ENCODE results near the gene SND1.
"Not testable (repeated sequence)": the region's sequence is repeated elsewhere in the genome, so short reads cannot be mapped to it uniquely, and the experiment has no call there.

SND1 gene

DNA sequence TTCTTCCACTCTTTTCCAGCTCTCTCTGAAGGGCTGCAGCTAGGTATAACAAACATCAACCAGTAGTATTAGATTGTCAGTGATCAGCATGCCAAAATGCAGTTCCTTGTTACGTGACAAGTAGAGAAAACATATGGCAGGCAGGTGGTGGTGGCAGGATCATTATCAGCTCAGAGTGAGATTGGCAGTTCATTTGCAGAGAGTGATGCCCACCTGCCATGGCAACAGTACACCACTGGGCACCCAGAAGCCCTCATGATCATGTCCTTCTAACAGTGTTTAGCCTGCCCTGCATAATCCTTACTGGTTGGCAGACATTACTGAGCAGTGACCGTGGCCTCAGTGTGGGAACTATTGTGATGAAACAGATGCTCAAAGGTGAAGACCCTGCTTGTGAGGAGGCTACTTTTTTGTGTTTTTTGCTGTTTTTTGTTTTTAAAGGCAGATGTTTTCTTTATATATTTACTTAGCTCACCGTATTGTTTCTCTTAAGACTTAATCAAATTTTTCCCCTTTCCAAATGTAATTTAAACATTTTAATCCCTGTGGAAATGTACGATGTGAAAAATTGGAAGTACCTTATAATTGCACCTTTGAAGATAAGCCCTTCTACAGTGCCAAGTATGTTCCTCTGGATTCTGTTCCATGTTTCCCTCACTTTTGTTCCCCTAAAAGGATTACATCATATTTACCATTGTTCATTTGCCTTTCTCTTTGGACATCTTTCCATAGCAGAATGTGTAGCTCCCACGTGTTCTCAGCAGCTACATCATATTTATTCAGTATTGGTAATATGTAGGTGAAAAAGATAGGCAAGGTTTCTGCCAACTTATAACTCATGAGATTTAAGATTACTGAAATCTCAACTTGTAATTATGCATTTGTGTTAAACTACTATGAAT lies 179.6 kb downstream of the SND1 start:
- no peak for DNase-seq (ENCODE audit: low read depth)

DNA sequence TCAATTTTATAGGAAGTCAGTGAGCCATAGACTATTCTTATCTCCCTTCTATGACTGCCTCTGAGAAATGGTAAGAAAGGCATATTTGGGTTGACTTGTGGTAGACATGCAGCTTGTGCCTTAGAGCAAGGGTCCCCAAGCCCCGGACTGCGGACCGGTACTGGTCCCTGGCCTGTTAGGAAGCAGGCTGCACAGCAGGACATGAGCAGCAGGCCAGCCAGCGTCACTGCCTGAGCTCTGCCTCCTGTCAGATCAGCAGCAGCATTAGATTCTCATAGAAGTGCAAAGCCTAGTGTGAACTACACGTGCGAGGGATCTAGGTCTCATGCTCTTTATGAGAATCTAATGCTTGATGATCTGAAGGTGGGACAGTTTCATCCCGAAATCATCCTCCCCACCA lies 180.6 kb downstream of the SND1 start:
- DNase-seq (ENCODE audit: low read depth) = no peak

DNA sequence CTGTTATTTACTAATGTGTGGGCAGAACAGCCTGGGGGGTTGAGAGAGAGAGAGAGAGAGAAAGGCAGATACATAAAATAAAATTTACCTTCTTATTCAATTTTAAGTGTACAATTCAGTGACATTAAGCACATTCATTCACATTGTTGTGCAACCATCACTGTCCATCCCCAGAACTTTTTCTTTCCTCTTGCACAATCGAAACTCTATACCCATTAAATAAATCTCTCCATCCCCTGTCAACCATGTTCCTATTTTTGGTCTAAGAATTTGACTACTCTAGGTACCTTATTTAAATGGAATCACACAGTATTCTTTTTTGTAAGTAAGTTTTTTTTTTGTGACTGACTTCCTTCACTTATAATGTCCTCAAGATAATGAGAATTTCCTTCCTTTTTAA lies 181.6 kb downstream of the SND1 start:
- DNase-seq (ENCODE audit: low read depth) = no peak

- DNase-seq (ENCODE audit: low read depth) = no peak
These were observed 183.7 kb downstream of the SND1 start for GRCh38 chr7:127835679-127836078.

DNA sequence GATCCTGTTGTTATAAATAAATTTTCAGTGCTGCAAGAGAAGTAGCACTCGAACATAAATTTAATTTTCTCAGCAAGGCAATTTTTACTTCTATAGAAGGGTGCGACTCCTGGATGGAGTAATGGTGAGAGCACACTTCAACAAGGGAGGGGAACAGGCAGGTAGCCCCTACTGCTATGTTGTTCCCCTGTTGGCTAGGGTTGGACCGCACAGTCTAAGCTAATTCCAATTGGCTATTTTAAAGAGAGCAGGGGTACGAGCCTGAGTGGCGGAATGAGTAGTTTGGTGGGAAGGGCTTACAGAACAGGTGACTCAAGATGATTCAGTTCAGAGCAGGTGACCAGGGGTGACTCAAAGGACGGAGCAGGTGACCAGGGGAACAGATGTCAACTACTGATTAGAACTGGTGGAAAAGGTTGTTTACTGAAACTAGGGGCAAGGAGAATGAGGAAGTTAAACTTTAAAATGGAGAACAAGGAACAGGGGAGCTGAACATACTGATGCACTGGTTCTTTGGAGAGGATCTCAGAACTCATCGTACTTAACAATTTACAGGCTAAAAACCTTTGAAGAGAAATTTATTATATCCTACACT lies 185.9 kb downstream of the SND1 start:
- not testable (repeated sequence) for DNase-seq (ENCODE audit: low read depth)

- no peak for DNase-seq (ENCODE audit: low read depth)
These were observed 186.9 kb downstream of the SND1 start for GRCh38 chr7:127838816-127839415.

DNA sequence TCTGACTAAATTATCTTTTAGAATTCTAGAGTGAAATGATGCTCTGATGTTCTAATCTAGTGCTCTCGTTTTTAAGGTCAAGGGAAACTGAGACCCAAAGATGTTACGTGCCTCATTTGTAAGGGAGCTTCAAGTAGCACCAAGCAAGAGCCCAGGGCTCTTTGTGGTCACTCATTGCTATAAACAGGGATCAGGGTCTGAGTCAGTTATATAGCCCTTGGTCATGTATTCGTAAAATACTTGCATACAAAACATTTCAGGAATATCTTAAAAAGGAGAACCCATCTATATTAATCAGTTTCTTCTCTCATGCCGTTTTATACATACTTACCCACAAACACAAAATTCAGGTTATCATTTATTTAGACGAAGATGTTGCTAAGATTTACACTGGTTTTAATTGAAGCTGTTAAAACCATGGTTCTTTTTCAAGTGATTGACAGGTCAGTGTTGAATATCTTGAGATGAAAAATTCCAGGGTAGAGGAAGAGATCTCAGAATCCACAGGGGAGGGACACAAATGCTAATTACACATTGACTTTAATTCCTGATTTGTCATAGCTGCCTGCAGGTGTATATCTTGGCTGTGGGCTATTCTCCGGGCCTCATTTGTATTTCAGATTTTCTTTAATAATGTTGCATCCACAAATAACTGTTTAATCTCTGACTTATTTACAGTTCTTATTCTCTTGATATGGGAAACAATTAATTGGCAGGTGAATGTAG lies 188.4 kb downstream of the SND1 start:
- no peak for DNase-seq (ENCODE audit: low read depth)

DNA sequence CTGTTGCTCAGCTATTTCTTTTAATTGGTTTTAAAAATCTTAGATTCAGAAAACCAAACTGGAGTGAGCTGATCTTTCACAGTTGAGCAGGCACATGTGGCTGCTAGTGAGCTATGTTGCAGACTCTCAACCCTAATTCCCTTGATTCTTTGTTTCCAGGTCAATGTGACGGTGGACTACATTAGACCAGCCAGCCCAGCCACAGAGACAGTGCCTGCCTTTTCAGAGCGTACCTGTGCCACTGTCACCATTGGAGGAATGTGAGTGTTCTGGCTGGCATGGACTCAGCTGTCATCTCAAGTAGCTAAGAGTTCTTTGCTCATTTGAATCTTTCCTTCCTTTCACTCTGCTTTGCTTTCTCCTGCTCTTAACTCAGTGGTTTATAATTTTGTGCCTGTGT lies 192.2 kb downstream of the SND1 start:
- no peak for DNase-seq (ENCODE audit: low read depth)

GRCh38 chr7:127844707-127845331 lies 192.8 kb downstream of the SND1 start:
- DNase-seq (ENCODE audit: low read depth) = no peak

DNA sequence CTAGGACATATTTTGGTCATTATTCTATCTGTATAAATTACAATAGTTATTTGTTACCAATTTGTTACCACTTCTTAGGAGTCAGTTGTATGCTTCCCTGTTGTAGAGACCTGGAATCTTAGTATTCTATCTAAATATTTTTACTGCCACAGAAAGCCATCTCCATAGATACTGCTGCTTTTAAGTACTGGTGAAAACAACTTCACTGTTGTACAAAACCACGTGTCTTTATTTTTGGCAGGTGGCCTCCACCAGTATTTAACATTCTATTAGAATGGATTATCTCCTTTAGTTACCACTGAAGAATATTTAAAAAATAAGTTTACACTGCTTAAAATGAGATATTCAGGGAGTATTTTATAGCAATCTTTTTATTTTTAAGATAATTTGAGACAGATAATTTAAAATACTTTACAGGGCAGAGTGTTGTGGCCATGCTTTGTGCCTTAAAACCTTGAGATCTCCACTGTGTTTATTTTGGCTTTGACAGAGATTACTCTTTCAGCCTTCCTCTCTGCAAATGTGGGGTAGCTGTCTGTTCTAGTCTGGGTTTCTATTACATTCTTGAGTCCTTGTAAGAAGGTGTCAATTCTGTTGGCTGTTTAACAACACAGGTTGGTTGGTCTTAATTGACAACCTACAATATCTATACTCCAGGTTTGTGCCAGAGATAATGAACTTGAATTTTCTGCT lies 193.7 kb downstream of the SND1 start:
- DNase-seq (ENCODE audit: low read depth) = no peak

GRCh38 chr7:127847641-127848040 lies 195.6 kb downstream of the SND1 start:
- DNase-seq (ENCODE audit: low read depth) = no peak

DNA sequence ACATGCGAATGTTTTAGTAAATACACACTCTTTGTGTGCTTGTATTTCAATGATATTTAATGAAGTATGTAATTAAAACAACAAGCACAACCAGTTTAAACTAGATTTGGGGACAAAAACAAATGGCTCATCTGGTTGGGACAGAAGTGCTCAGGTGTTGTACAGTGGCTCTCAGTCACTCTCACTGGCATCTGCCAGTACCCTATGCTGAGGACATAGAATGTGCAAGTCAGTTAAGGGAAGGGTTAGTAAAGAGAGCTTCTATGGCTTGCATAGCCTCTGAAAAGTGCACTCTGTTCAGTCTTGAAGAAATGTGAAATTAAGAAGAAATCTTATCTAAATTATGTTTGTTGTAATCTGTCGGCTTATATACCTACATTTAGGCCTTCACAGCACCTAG lies 196.2 kb downstream of the SND1 start:
- no peak for DNase-seq (ENCODE audit: low read depth)

GRCh38 chr7:127850195-127850594 lies 198.2 kb downstream of the SND1 start:
- no peak for DNase-seq (ENCODE audit: low read depth)

- no peak for DNase-seq (ENCODE audit: low read depth)
These were observed 202.4 kb downstream of the SND1 start for GRCh38 chr7:127854383-127854782.

DNA sequence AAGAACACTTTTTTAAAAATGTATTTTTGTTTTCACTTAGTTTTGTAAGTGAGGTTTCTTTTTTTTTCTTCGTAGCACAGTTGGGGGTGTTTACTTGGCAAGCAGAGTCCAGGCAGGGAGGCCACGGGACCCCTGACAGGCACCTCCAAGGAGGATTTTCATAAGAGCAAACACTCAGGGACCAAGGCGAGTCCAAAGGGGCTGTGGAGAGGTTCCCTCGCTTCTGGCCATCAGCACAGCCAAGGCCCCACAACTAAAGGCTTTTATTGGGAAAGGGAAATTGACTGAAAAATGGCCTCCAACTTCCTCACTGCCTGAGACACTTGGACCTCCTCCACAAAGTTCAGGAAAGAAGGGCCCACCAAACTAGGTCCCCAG lies 205.5 kb downstream of the SND1 start:
- DNase-seq (ENCODE audit: low read depth) = no peak

DNA sequence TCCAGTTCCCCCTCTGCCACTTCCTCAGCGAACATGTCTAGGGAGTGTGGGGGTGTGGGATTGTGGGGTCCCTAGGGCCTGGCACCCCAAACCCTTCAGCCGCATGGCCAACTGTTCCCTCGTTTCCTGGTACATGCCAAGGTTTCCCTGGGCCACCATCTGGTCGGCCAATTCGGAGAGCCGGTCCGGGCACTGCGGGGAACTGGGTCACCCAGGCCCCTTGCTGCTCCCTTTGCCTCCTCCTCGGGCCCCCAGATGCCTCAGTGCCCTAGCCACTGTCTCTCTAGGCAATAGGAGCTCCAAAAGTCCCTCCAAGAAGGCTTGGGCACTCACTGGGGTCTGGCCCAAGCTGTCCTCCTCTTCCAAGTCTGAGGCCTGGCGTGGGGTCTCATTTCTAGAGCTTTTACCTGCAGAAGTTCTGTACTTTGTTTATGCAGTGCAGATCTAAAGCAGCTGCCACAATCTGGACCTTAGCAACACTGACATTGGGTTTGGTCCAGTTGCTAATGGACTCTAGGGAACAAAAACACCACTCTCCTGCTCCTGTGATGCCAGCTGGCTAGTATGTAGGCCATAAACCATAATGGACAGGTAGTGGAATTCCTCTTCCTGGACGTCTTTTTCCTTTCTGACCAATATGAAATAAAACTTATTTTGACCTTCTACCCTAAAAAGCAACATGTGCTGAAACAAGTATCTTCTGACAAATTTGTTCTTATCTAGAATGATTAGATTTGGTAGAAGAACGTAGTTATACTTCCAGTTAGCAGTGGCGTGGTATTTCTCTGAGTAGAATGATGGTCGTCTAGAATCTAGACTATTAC lies 206.3 kb downstream of the SND1 start:
- DNase-seq (ENCODE audit: low read depth) = no peak

GRCh38 chr7:127858915-127859189 lies 206.9 kb downstream of the SND1 start:
- no peak for DNase-seq (ENCODE audit: low read depth)

DNA sequence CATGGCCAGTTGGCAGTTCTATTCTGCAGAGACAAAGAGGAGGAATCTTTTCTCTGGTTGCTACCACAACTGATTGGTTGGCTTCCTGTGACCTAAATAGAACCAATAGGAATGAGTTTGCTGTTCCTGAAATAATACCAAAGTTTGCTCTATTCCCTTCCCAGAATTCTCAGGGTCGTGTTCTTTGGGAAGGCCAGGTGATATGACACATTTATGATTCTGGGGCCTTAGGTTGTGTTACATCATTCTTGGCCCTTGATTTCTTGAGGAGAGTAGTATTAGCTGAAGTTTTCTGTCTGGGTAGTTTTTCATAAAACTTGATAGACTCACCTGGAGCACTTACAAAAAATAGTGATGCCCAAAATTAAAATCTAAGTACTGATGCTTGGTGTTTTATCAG lies 207.3 kb downstream of the SND1 start:
- no peak for DNase-seq (ENCODE audit: low read depth)

- DNase-seq (ENCODE audit: low read depth) = no peak
These were observed 210.5 kb downstream of the SND1 start for GRCh38 chr7:127862525-127862924.

GRCh38 chr7:127863082-127863481 lies 211.1 kb downstream of the SND1 start:
- no peak for DNase-seq (ENCODE audit: low read depth)

- no peak for DNase-seq (ENCODE audit: low read depth)
These were observed 213.5 kb downstream of the SND1 start for GRCh38 chr7:127865466-127865865.
